Panc1 (cell line): Measurements from ENCODE around the gene FZD4.

Experiments
- CTCF ChIP-seq: fragments of 450-650 bp; IDR thresholded peaks from 2 replicates; pipeline ENCODE4 v1.5.1; 2017; ENCODE audit warnings: mild to moderate bottlenecking
- POLR2AphosphoS5 ChIP-seq: IDR thresholded peaks from 2 replicates; pipeline ENCODE4 v1.6.1; 2012; ENCODE audit warnings: mild to moderate bottlenecking, low read depth, low read length, moderate library complexity
- SIN3A ChIP-seq: IDR thresholded peaks from 2 replicates; pipeline ENCODE4 v1.6.1; 2012; ENCODE audit warnings: low read depth, mild to moderate bottlenecking, low read length, moderate library complexity, borderline replicate concordance; ENCODE audit not compliant: insufficient read depth
- TF ChIP-seq, protein P1 (sequence below), 2 experiments: IDR thresholded peaks; 2 replicates each; pipeline ENCODE4 v1.6.1; 2011 to 2012; ENCODE audit warnings: low read depth in 2 of 2, control low read depth in 1 of 2, low read length in 1 of 2, mild to moderate bottlenecking in 1 of 2, moderate library complexity in 1 of 2; ENCODE audit not compliant: insufficient read depth in 1 of 2

DNA sequence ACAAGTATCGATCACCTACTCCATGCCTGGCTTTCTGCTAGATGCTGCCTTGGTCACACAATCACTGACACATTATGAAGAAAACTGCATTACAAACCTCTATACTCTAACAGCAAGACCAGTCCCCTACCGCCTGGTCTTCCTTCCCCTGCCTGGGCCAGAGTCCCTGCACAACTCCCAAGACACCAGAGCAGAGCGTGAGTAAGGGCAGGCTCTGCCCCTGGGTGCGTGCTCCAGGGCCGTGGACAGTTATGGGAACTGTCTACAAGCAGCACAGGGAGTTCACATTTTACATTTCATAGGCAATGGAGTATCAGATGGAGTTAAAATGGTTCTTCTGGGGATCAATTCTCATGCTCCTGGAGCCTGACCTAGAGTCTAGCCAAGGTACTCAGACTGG lies 6.5 kb downstream of the FZD4 start:
- TF ChIP-seq CTCF = no peak
- TF ChIP-seq POLR2AphosphoS5 = no peak
- no peak for TF ChIP-seq SIN3A
- TF ChIP-seq, protein P1, sequence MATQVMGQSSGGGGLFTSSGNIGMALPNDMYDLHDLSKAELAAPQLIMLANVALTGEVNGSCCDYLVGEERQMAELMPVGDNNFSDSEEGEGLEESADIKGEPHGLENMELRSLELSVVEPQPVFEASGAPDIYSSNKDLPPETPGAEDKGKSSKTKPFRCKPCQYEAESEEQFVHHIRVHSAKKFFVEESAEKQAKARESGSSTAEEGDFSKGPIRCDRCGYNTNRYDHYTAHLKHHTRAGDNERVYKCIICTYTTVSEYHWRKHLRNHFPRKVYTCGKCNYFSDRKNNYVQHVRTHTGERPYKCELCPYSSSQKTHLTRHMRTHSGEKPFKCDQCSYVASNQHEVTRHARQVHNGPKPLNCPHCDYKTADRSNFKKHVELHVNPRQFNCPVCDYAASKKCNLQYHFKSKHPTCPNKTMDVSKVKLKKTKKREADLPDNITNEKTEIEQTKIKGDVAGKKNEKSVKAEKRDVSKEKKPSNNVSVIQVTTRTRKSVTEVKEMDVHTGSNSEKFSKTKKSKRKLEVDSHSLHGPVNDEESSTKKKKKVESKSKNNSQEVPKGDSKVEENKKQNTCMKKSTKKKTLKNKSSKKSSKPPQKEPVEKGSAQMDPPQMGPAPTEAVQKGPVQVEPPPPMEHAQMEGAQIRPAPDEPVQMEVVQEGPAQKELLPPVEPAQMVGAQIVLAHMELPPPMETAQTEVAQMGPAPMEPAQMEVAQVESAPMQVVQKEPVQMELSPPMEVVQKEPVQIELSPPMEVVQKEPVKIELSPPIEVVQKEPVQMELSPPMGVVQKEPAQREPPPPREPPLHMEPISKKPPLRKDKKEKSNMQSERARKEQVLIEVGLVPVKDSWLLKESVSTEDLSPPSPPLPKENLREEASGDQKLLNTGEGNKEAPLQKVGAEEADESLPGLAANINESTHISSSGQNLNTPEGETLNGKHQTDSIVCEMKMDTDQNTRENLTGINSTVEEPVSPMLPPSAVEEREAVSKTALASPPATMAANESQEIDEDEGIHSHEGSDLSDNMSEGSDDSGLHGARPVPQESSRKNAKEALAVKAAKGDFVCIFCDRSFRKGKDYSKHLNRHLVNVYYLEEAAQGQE (IDR thresholded peaks at IDR 0.05; ENCODE audit: insufficient read depth in 1 of 2, low read depth in 2 of 2, low read length in 1 of 2) = no peak
